Endothelial cell of umbilical vein (primary cell): ENCODE results near the gene TTL. TPM values are rescaled to one million over a fixed set of nuclear protein-coding genes. Genes with fewer than 3 reads are reported as not detected.
A peak's percentile ranks its signal among the peaks of the same experiment; 100 is the strongest.
"Not testable (repeated sequence)": the region's sequence is repeated elsewhere in the genome, so short reads cannot be mapped to it uniquely, and the experiment has no call there.

Experiments
- BruUV-seq: library from RNA; stranded (reverse); fragments of 400-500 nt; replicated peaks from 2 replicates; lab custom pipeline; 2021; lab: Mats Ljungman, UMichigan
- CTCF ChIA-PET: fragments of 300-600, 350-600 bp; sonication (Branson Sonifier 250); formaldehyde crosslinking; loops from one replicate; lab custom pipeline; 2021; ENCODE audit warnings: antibody characterized with exemption, inconsistent platforms; lab: Charles Lee
- POLR2A ChIA-PET: fragments of 300-600, 350-600 bp; sonication (Branson Sonifier 250); formaldehyde crosslinking; loops from one replicate; lab custom pipeline; 2021; ENCODE audit warnings: antibody characterized with exemption, inconsistent platforms; lab: Charles Lee
- DNase-seq: peaks from one replicate; pipeline ENCODE4 v3.0.0-alpha.2; 2011; ENCODE audit warnings: low read depth, low spot score
- FAIRE-seq: peaks from 2 replicates; lab custom pipeline; 2011; peaks lifted over from hg19 to GRCh38; lab: Jason Lieb, UNC
- H2AFZ ChIP-seq: 2 replicates; pipeline ENCODE4 v1.6.0; 2012; ENCODE audit warnings: low read depth, low read length, control low read depth, inconsistent platforms
- H3K27ac ChIP-seq: 2 replicates; pipeline ENCODE4 v1.5.1; 2011; ENCODE audit warnings: low read depth, mild to moderate bottlenecking, control low read depth, low read length, moderate library complexity; ENCODE audit not compliant: insufficient read depth
- H3K27me3 ChIP-seq, 2 experiments: 2 replicates each; pipeline versions ENCODE4 v1.6.0 to v1.6.1; 2011; ENCODE audit warnings: low read length in 2 of 2, mixed read lengths in 1 of 2; ENCODE audit not compliant: control insufficient read depth in 2 of 2, insufficient read depth in 2 of 2
- H3K36me3 ChIP-seq, 2 experiments: 2 replicates in 1 of 2; 3 replicates in 1 of 2; pipeline ENCODE4 v1.5.1; 2011; ENCODE audit warnings: low read length in 2 of 2, mild to moderate bottlenecking in 1 of 2, moderate library complexity in 1 of 2; ENCODE audit not compliant: control insufficient read depth in 2 of 2, insufficient read depth in 2 of 2; ENCODE audit errors: extremely low read depth in 1 of 2
- H3K4me1 ChIP-seq: 3 replicates; pipeline ENCODE4 v1.5.1; 2011; ENCODE audit warnings: mild to moderate bottlenecking, low read length; ENCODE audit not compliant: control insufficient read depth, insufficient read depth; ENCODE audit errors: extremely low read depth
- H3K4me2 ChIP-seq: 2 replicates; pipeline ENCODE4 v1.6.1; 2011; ENCODE audit warnings: low read length, control low read depth, mixed read lengths; ENCODE audit not compliant: insufficient read depth
- H3K4me3 ChIP-seq, 3 experiments: fragments of 200-600 bp in 1 of 3; sonication (generic), shearing (Covaris generic) in 1 of 3; replicated peaks in 1 of 3; 2 replicates each; pipeline ENCODE4 v1.5.1; 2011 to 2016; ENCODE audit warnings: control low read depth in 3 of 3, low read length in 3 of 3, mild to moderate bottlenecking in 2 of 3, inconsistent platforms in 1 of 3, low read depth in 1 of 3, moderate library complexity in 1 of 3; ENCODE audit not compliant: insufficient read depth in 1 of 3
- H3K79me2 ChIP-seq: 2 replicates; pipeline ENCODE4 v1.6.0; 2012; ENCODE audit warnings: low read length, inconsistent platforms; ENCODE audit not compliant: control insufficient read depth, insufficient read depth
- H3K9ac ChIP-seq: replicated peaks from 2 replicates; pipeline ENCODE3; 2011; ENCODE audit warnings: low read length, control low read depth; ENCODE audit not compliant: insufficient read depth; ENCODE audit errors: extremely low read depth
- H3K9me1 ChIP-seq: replicated peaks from 3 replicates; pipeline ENCODE4 v1.6.0; 2011; ENCODE audit warnings: mild to moderate bottlenecking, low read length; ENCODE audit not compliant: control insufficient read depth, insufficient read depth; ENCODE audit errors: extremely low read depth
- H3K9me3 ChIP-seq: replicated peaks from 2 replicates; pipeline ENCODE4 v1.5.1; 2012; ENCODE audit warnings: low read length, inconsistent platforms; ENCODE audit not compliant: control insufficient read depth, insufficient read depth
- H4K20me1 ChIP-seq: replicated peaks from 2 replicates; pipeline ENCODE3; 2011; ENCODE audit warnings: mild to moderate bottlenecking, low read length; ENCODE audit not compliant: control insufficient read depth, insufficient read depth; ENCODE audit errors: extremely low read depth
- JUN ChIP-seq: IDR thresholded peaks from 2 replicates; pipeline ENCODE4 v1.6.1; 2011; ENCODE audit warnings: borderline replicate concordance, low read depth; ENCODE audit not compliant: insufficient read length, insufficient read depth
- dilution Hi-C: fragments of 300-500 bp; cut with MboI; formaldehyde crosslinking; loops from one replicate; pipeline ENCODE4 v1.15.0; 2019; ENCODE audit warnings: low sequenced_read_pairs; ENCODE audit not compliant: extremely low pct_ligation_motif_present
- intact Hi-C: fragments of 100-400 bp; cut with micrococcal nuclease; formaldehyde crosslinking; loops from one replicate; pipeline ENCODE4 v1.10.0; 2022
- polyA plus RNA-seq, 4 experiments: library from polyadenylated mRNA; depleted of rRNA in 3 of 4; stranded (reverse) in 3 of 4; unstranded in 1 of 4; fragments of >200 nt; gene quantifications; 2 replicates each; pipeline versions ENCODE4 v1.2.1 to v1.2.3, GENCODE V29; 2011 to 2012; ENCODE audit warnings: missing spikeins in 1 of 4
- total RNA-seq: library from RNA; stranded (reverse); gene quantifications from 2 replicates; pipeline ENCODE4 v1.2.3, GENCODE V29; 2021

The TTL gene
- total and polyA plus RNA-seq, 2 donors (not counting 3 experiments of a cell fraction or from before 2014, with no cell fraction given) = 21.9 to 66.8 TPM

GRCh38 chr2:112494828-112495227 is 12.9 kb downstream of the TTL start:
- ChIA-PET CTCF (interaction anchor here (3.2 to 3.6 kb wide), 2 partner anchors 11 to 15 kb away, joined by 16 to 25 read pairs; no protein-coding TSS in a partner anchor), POLR2A (no interaction called here)
- dilution Hi-C loops (no loop called here), intact Hi-C loops (no loop called here)
- Histone ChIP-seq H3K9me1 (no peaks in the 10 kb centered on the region), H3K79me2 (peaks cover 15% of the 10 kb centered on the region), H4K20me1 (peaks cover 2% of the 10 kb centered on the region), H3K27ac (no peak overlapping the region), H3K4me3 (no peak overlapping the region), H3K9me3 (no peaks in the 10 kb centered on the region), H2AFZ (no peak overlapping the region), H3K9ac (no peak overlapping the region), H3K36me3 (peaks cover 2 to 4% of the 10 kb centered on the region in 2 experiments), H3K4me2 (no peak overlapping the region), H3K27me3 (no peaks in the 10 kb centered on the region), H3K4me1 (peaks cover 19% of the 10 kb centered on the region)
- peak; percentile 26 for DNase-seq
- BruUV-seq = no TSS peak
- no peak for TF ChIP-seq JUN
- FAIRE-seq = no peak

DNA sequence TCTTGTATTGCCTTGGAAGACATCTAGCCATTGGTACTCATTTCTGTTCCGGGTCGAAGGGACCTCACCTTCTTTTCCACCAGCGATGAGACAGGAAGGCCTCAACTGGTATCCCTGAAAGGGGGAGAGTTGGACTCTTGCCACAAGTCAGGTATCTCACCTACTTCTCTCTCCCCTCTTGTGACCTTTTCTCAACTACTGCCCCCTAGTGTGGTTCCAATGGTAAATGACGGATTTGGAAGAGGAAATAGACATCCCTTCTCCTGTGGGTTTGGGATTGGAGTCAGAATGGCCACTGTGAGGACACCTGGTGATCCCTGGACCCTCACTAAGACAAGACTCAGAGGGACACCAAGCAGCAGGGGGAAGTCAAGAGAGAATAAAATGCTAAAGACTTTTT is 13.9 kb downstream of the TTL start:
- H3K4me3 ChIP-seq, dilution Hi-C loops, H4K20me1 ChIP-seq, H3K27me3 ChIP-seq, H3K4me2 ChIP-seq, BruUV-seq, DNase-seq, H3K79me2 ChIP-seq, H3K27ac ChIP-seq, H3K9me3 ChIP-seq, CTCF ChIA-PET, FAIRE-seq, H3K36me3 ChIP-seq, H3K9ac ChIP-seq, intact Hi-C loops, POLR2A ChIA-PET, H2AFZ ChIP-seq, H3K9me1 ChIP-seq: not testable (repeated sequence)
- peaks cover 19% of the 10 kb centered on the region for H3K4me1 ChIP-seq
